Fibroblast of lung (primary cell): ENCODE measurements around the gene FGF14. TPM values are rescaled to one million over a fixed set of nuclear protein-coding genes. Genes with fewer than 3 reads are reported as not detected.

Experiments
- DNase-seq, 2 donors: peaks; one replicate each; pipeline versions ENCODE4 v3.0.0 to v3.0.0-alpha.2; 2010; ENCODE audit warnings: low read depth in 2 of 2
- H2AFZ ChIP-seq: 2 replicates; pipeline ENCODE4 v1.5.1; 2012; ENCODE audit warnings: low read length, control low read depth, inconsistent platforms
- H3K27ac ChIP-seq: 2 replicates; pipeline ENCODE4 v1.5.1; 2011; ENCODE audit warnings: low read length, control low read depth; ENCODE audit not compliant: insufficient read depth
- H3K27me3 ChIP-seq: 2 replicates; pipeline ENCODE4 v1.5.1; 2011; ENCODE audit warnings: mild to moderate bottlenecking, low read length; ENCODE audit not compliant: control insufficient read depth, insufficient read depth
- H3K36me3 ChIP-seq: 2 replicates; pipeline ENCODE4 v1.5.1; 2011; ENCODE audit warnings: low read length; ENCODE audit not compliant: control insufficient read depth, insufficient read depth
- H3K4me1 ChIP-seq: 2 replicates; pipeline ENCODE4 v1.5.1; 2011; ENCODE audit warnings: low read length; ENCODE audit not compliant: control insufficient read depth, insufficient read depth; ENCODE audit errors: extremely low read depth
- H3K4me2 ChIP-seq: 2 replicates; pipeline ENCODE4 v1.5.1; 2011; ENCODE audit warnings: low read length, control low read depth; ENCODE audit not compliant: insufficient read depth; ENCODE audit errors: extremely low read depth
- H3K4me3 ChIP-seq, 4 experiments: fragments of 200-600 bp in 1 of 4; sonication (generic) in 1 of 4; replicated peaks in 1 of 4; 2 replicates each; pipeline ENCODE4 v1.5.1; 2011 to 2016; ENCODE audit warnings: low read length in 4 of 4, low read depth in 3 of 4, mild to moderate bottlenecking in 3 of 4, control low read depth in 2 of 4, inconsistent platforms in 1 of 4, mixed read lengths in 1 of 4; ENCODE audit not compliant: insufficient read depth in 1 of 4; ENCODE audit errors: control extremely low read depth in 1 of 4
- H3K79me2 ChIP-seq: 2 replicates; pipeline ENCODE4 v1.5.1; 2012; ENCODE audit warnings: mild to moderate bottlenecking, low read length, inconsistent platforms; ENCODE audit not compliant: control insufficient read depth, insufficient read depth
- H3K9ac ChIP-seq: 2 replicates; pipeline ENCODE4 v1.5.1; 2011; ENCODE audit warnings: mild to moderate bottlenecking, low read length, control low read depth; ENCODE audit not compliant: insufficient read depth
- H3K9me3 ChIP-seq: 2 replicates; pipeline ENCODE4 v1.5.1; 2012; ENCODE audit warnings: low read depth, low read length; ENCODE audit not compliant: control insufficient read depth, insufficient read depth
- H4K20me1 ChIP-seq: 2 replicates; pipeline ENCODE4 v1.5.1; 2011; ENCODE audit warnings: low read length; ENCODE audit not compliant: control insufficient read depth, insufficient read depth; ENCODE audit errors: extremely low read depth
- CTCF ChIP-seq, 2 donors: IDR thresholded peaks in 1 of 2; conservative IDR thresholded peaks in 1 of 2; 1 replicate in 1 of 2; 2 replicates in 1 of 2; pipeline ENCODE4 v1.5.1; 2011 to 2012; ENCODE audit warnings: low read length in 2 of 2, control low read depth in 1 of 2, inconsistent platforms in 1 of 2, low read depth in 1 of 2, mild to moderate bottlenecking in 1 of 2
- EZH2 ChIP-seq: IDR thresholded peaks from 2 replicates; pipeline ENCODE4 v1.5.1; 2012; ENCODE audit warnings: low read length, control low read depth, mild to moderate bottlenecking; ENCODE audit errors: missing control alignments
- polyA plus RNA-seq, 2 donors: library from polyadenylated mRNA; depleted of rRNA in 1 of 2; stranded (reverse) in 1 of 2; unstranded in 1 of 2; fragments of >200 nt; gene quantifications; 2 replicates each; pipeline ENCODE4 v1.2.1, GENCODE V29; 2011 to 2012; ENCODE audit warnings: missing spikeins in 1 of 2
- total RNA-seq: library from RNA; depleted of rRNA; stranded (reverse); fragments of >200 nt; gene quantifications from 2 replicates; pipeline ENCODE4 v1.2.1, GENCODE V29; 2014

The FGF14 gene
- total and polyA plus RNA-seq, 2 donors (not counting 1 experiment from before 2014, with no cell fraction given) = 0.94 to 7.8 TPM

DNA sequence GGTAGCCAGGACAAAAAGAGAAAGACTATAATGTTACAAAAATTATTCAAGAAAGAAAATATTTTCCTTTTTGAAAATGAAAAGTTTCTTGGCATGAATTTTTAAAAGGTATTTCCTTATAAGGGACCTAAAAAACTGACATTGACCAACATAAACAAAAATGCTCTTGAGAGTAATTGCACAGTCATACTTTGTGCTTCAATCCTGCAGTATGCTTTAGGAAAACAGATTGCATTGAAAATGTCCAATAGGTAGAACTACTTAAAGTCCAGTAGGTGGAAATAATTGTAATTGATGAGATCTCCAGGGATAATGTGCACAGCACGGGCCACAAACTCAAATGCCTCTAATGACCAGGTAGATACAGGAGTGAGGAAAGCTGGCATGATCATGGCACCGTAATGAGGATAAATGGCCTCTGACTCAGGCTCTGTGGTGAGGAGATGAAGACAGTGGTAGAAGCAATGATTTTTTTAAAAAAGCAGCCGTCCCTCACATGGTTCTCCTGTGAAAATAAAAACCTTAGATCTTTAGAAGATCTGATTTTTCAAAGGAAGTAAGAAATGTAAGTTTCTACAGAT, 671.3 kb downstream of the FGF14 start:
- Histone ChIP-seq H2AFZ (no peak overlapping the region), H4K20me1 (no peaks in the 10 kb centered on the region), H3K4me1 (no peaks in the 10 kb centered on the region), H3K4me2 (no peak overlapping the region), H3K9ac (no peak overlapping the region), H3K9me3 (no peaks in the 10 kb centered on the region), H3K27ac (no peak overlapping the region), H3K27me3 (no peaks in the 10 kb centered on the region), H3K79me2 (no peaks in the 10 kb centered on the region), H3K4me3 (no peak overlapping the region), H3K36me3 (no peaks in the 10 kb centered on the region)
- no peak for DNase-seq
- TF ChIP-seq EZH2 (no peak), CTCF (conservative IDR thresholded peaks at IDR 0.05 in 1 of 2, IDR thresholded peaks at IDR 0.05 in 1 of 2; ENCODE audit: low read depth in 1 of 2, low read length in 2 of 2) (no peak)

GRCh38 chr13:101728615-101729014, 673.2 kb downstream of the FGF14 start:
- TF ChIP-seq CTCF (conservative IDR thresholded peaks at IDR 0.05 in 1 of 2, IDR thresholded peaks at IDR 0.05 in 1 of 2; ENCODE audit: low read depth in 1 of 2, low read length in 2 of 2) (no peak), EZH2 (no peak)
- no peaks in the 10 kb centered on the region for H3K36me3 ChIP-seq
- H3K4me1 ChIP-seq = no peaks in the 10 kb centered on the region
- no peaks in the 10 kb centered on the region for H3K79me2 ChIP-seq
- no peak overlapping the region for H3K9ac ChIP-seq
- H3K4me2 ChIP-seq = no peak overlapping the region
- H2AFZ ChIP-seq = no peak overlapping the region
- no peaks in the 10 kb centered on the region for H3K27me3 ChIP-seq
- no peak for DNase-seq
- no peak overlapping the region for H3K27ac ChIP-seq
- no peaks in the 10 kb centered on the region for H4K20me1 ChIP-seq
- no peaks in the 10 kb centered on the region for H3K9me3 ChIP-seq
- no peak overlapping the region for H3K4me3 ChIP-seq

GRCh38 chr13:101728021-101728420, 673.8 kb downstream of the FGF14 start:
- no peaks in the 10 kb centered on the region for H4K20me1 ChIP-seq
- H3K27ac ChIP-seq = no peak overlapping the region
- H2AFZ ChIP-seq = no peak overlapping the region
- no peak for DNase-seq
- H3K9ac ChIP-seq = no peak overlapping the region
- no peaks in the 10 kb centered on the region for H3K4me1 ChIP-seq
- no peaks in the 10 kb centered on the region for H3K36me3 ChIP-seq
- H3K27me3 ChIP-seq = no peaks in the 10 kb centered on the region
- no peak overlapping the region for H3K4me2 ChIP-seq
- H3K4me3 ChIP-seq = no peak overlapping the region
- TF ChIP-seq CTCF (conservative IDR thresholded peaks at IDR 0.05 in 1 of 2, IDR thresholded peaks at IDR 0.05 in 1 of 2; ENCODE audit: low read depth in 1 of 2, low read length in 2 of 2) = no peak
- TF ChIP-seq EZH2 = no peak
- no peaks in the 10 kb centered on the region for H3K9me3 ChIP-seq
- no peaks in the 10 kb centered on the region for H3K79me2 ChIP-seq
